Ectodermal cell (in vitro differentiated cells): ENCODE measurements around the gene CCSER1.
"Not testable (repeated sequence)": the region's sequence is repeated elsewhere in the genome, so short reads cannot be mapped to it uniquely, and the experiment has no call there.

Experiments
- H3K27ac ChIP-seq: 2 replicates; pipeline ENCODE4 v1.7.0; 2013; ENCODE audit warnings: mild to moderate bottlenecking, low read depth, low read length; ENCODE audit not compliant: insufficient read depth, poor library complexity, severe bottlenecking
- H3K27me3 ChIP-seq: 2 replicates; pipeline ENCODE4 v1.7.0; 2013; ENCODE audit warnings: mild to moderate bottlenecking, low read length; ENCODE audit not compliant: insufficient read depth, control insufficient read depth, poor library complexity, severe bottlenecking
- H3K36me3 ChIP-seq: one replicate; pipeline ENCODE4 v1.7.0; 2013; ENCODE audit warnings: low read length; ENCODE audit not compliant: control insufficient read depth, insufficient read depth
- H3K4me1 ChIP-seq: one replicate; pipeline ENCODE4 v1.7.0; 2013; ENCODE audit warnings: low read length; ENCODE audit not compliant: control insufficient read depth, insufficient read depth
- H3K4me3 ChIP-seq: 2 replicates; pipeline ENCODE4 v1.7.0; 2013; ENCODE audit warnings: low read depth, low read length, control low read depth; ENCODE audit not compliant: insufficient read depth
- H3K9me3 ChIP-seq: 2 replicates; pipeline ENCODE4 v1.7.0; 2013; ENCODE audit warnings: mild to moderate bottlenecking, low read length, moderate library complexity; ENCODE audit not compliant: control insufficient read depth
- WGBS, 2 experiments: methylation state at CpG; one replicate each; pipeline ENCODE4 v1.1.7; 2013; ENCODE audit warnings: missing lambda C conversion rate in 2 of 2; 5-methylcytosine and 5-hydroxymethylcytosine counted together

The CCSER1 gene

GRCh38 chr4:91623603-91623967 lies 1496.4 kb downstream of the CCSER1 start:
- WGBS, 2 experiments: 74 to 76% methylated on average over 4 of the region's 4 CpGs
- H3K27ac ChIP-seq, H3K36me3 ChIP-seq, H3K27me3 ChIP-seq, H3K9me3 ChIP-seq, H3K4me3 ChIP-seq, H3K4me1 ChIP-seq: not testable (repeated sequence)

- no CpG with 5 or more reads among the region's 1 CpG for WGBS, 2 experiments
- H3K9me3 ChIP-seq: no peaks in the 10 kb centered on the region
- H3K4me3 ChIP-seq: no peak overlapping the region
- H3K27me3 ChIP-seq: no peaks in the 10 kb centered on the region
- no peaks in the 10 kb centered on the region for H3K4me1 ChIP-seq
- no peak overlapping the region for H3K27ac ChIP-seq
- no peaks in the 10 kb centered on the region for H3K36me3 ChIP-seq
Measured at GRCh38 chr4:91630054-91630453, 1502.9 kb downstream of the CCSER1 start.

- no peaks in the 10 kb centered on the region for H3K9me3 ChIP-seq
- H3K27me3 ChIP-seq: no peaks in the 10 kb centered on the region
- H3K27ac ChIP-seq: no peak overlapping the region
- H3K4me3 ChIP-seq: no peak overlapping the region
- H3K4me1 ChIP-seq: no peaks in the 10 kb centered on the region
- H3K36me3 ChIP-seq: no peaks in the 10 kb centered on the region
Measured at GRCh38 chr4:91630764-91631163, 1503.6 kb downstream of the CCSER1 start.

- H3K36me3 ChIP-seq: no peaks in the 10 kb centered on the region
- no peaks in the 10 kb centered on the region for H3K9me3 ChIP-seq
- no peak overlapping the region for H3K4me3 ChIP-seq
- H3K4me1 ChIP-seq: no peaks in the 10 kb centered on the region
- WGBS, 2 experiments: 83 to 100% methylated on average over 1 to 3 of the region's 3 CpGs
- H3K27me3 ChIP-seq: no peaks in the 10 kb centered on the region
- no peak overlapping the region for H3K27ac ChIP-seq
Measured at GRCh38 chr4:91631335-91631734, 1504.1 kb downstream of the CCSER1 start.

- Histone ChIP-seq H3K27me3 (no peaks in the 10 kb centered on the region), H3K4me3 (no peak overlapping the region), H3K27ac (no peak overlapping the region), H3K9me3 (no peaks in the 10 kb centered on the region), H3K36me3 (no peaks in the 10 kb centered on the region), H3K4me1 (no peaks in the 10 kb centered on the region)
- WGBS, 2 experiments: 81 to 82% methylated on average over 4 of the region's 4 CpGs
Measured at GRCh38 chr4:91636083-91636482, 1508.9 kb downstream of the CCSER1 start.
